Activated CD4-positive, alpha-beta T cell treated with anti-CD3 and anti-CD28 coated beads for 36 hours (primary cell): Measurements from ENCODE around the gene AKAP5. TPM values are rescaled to one million over a fixed set of nuclear protein-coding genes. Genes with fewer than 3 reads are reported as not detected.
"Not testable (repeated sequence)": the region's sequence is repeated elsewhere in the genome, so short reads cannot be mapped to it uniquely, and the experiment has no call there.

ENCODE experiments used
- ATAC-seq: fragments of 200-7000 bp; cut with Tn5 transposase; one replicate; pipeline ENCODE4 v1.10.0; 2021; ENCODE audit warnings: mild to moderate bottlenecking, moderate library complexity
- CTCF ChIA-PET: fragments of 350-600 bp; sonication (Branson Sonifier 250); formaldehyde crosslinking; loops from one replicate; lab custom pipeline; 2021; ENCODE audit warnings: antibody characterized with exemption; lab: Charles Lee
- POLR2A ChIA-PET: fragments of 350-600 bp; sonication (Branson Sonifier 250); formaldehyde crosslinking; loops from one replicate; lab custom pipeline; 2021; ENCODE audit warnings: antibody characterized with exemption, inconsistent platforms; lab: Charles Lee
- DNase-seq: peaks from one replicate; pipeline ENCODE4 v3.0.0-alpha.2; 2020
- H3K27ac Mint-ChIP-seq: one replicate; pipeline ENCODE4 v1.8.0; 2021; ENCODE audit warnings: mixed read lengths
- H3K27me3 Mint-ChIP-seq: one replicate; pipeline ENCODE4 v1.8.0; 2021; ENCODE audit warnings: mixed read lengths
- H3K36me3 Mint-ChIP-seq: one replicate; pipeline ENCODE4 v1.8.0; 2021; ENCODE audit warnings: low read depth, mixed read lengths
- H3K4me1 Mint-ChIP-seq: one replicate; pipeline ENCODE4 v1.8.0; 2021; ENCODE audit warnings: mixed read lengths
- H3K4me3 Mint-ChIP-seq: one replicate; pipeline ENCODE4 v1.8.0; 2021; ENCODE audit warnings: mild to moderate bottlenecking, moderate library complexity, mixed read lengths
- H3K9me3 Mint-ChIP-seq: one replicate; pipeline ENCODE4 v1.8.0; 2021; ENCODE audit warnings: low read depth, mixed read lengths
- intact Hi-C, 2 experiments: fragments of 100-400 bp; cut with DNase I in 1 of 2; cut with micrococcal nuclease in 1 of 2; formaldehyde crosslinking; loops; one replicate each; pipeline versions ENCODE4 v1.14.2 to v1.15.1; 2022 to 2024; cut with DNase I, micrococcal nuclease
- total RNA-seq, 2 experiments: library from RNA; stranded (reverse); gene quantifications; one replicate each; pipeline ENCODE4 v1.2.3, GENCODE V29; 2021

Gene AKAP5
- total RNA-seq, 2 experiments from 2014 or later: 0.39 to 0.43 TPM

DNA sequence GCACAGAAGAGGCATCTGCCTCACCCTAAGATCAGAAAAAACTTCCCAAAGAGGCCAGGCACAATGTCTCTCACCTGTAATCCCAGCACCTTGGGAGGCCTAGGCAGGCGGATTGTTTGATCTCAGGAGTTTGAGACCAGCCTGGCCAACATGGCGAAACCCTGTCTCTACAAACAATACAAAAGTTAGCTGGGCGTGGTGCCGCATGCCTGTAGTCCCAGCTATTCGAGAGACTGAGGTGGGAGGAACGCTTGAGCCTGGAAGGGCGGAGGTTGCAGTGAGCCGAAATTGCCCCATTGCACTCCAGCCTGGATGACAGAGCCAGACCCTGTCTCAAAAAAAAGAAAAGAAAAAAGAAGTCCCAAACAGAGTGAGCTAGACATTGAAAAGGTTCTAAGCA is 43.7 kb downstream of the AKAP5 start:
- ATAC-seq (no peak), DNase-seq (no peak)
- Mint-ChIP-seq H3K4me1 (peaks cover 66% of the 10 kb centered on the region), H3K4me3 (peak overlapping the region; percentile 24), H3K9me3 (no peaks in the 10 kb centered on the region), H3K27ac (peak overlapping the region; percentile 85), H3K36me3 (peaks cover 33% of the 10 kb centered on the region), H3K27me3 (no peaks in the 10 kb centered on the region)
- CTCF ChIA-PET: interaction anchor here (0.7 to 2.8 kb wide), 7 partner anchors 12 to 165 kb away, joined by 3 to 20 read pairs (median 3); partner anchors contain the start of gene HSPA2
- intact Hi-C loops: loop anchor here (5.0 to 10.0 kb wide), 6 partner anchors 644 to 1034 kb away; partner anchors contain the start of genes FUT8 (in 1 of the 2), PPP2R5E (in 1 of the 2), SGPP1 (in 1 of the 2) and WDR89 (in 1 of the 2)
- POLR2A ChIA-PET: interaction anchor here (1.5 kb wide), 1 partner anchor 32 kb away, joined by 4 read pairs; the partner anchor contains the start of gene HSPA2

DNA sequence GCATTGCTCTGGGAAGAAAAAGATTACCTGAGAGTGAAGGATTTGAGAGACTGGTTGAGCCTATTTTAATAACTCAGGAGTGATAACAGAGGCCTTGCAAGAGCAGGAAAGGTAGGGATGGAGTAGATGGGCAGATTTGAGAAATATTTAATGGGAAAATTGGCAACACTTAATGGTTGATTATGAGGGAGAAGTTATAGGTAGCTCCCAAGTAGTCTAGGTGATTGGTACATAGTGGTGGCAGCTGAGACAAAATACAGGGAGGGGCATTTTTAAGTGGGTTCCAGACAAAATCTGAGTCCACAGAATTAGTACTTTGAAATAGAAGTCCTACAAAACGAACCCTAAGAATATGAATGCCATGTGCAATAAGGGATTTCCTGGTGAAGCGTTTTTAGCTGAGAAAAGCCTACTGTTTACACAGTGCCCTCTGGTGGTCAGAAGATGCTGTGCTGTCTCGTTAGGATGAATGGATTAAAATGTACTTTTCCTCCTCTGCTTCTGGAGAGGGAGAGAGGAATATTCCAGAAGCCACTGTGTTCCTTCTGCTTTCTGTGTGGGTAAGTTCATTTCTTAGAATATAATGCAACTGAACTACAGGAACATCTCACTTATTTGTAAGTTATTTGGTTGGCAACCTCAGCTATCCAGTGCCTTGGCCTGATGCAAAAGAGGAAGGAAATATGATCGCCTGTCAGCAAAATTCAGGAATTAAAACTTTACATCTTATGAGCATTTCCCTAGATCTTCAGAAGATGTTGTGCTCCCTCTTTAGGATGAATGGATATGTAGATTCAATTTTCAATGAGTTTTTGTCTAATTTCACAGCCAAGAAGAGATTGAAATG is 45.7 kb downstream of the AKAP5 start:
- no peaks in the 10 kb centered on the region for H3K27me3 Mint-ChIP-seq
- H3K36me3 Mint-ChIP-seq: peaks cover 24% of the 10 kb centered on the region
- CTCF ChIA-PET: interaction anchor here (0.6 to 2.8 kb wide), 29 partner anchors 9 to 171 kb away, joined by 3 to 34 read pairs (median 6); partner anchors contain the start of genes HSPA2 and MTHFD1
- peak overlapping the region; percentile 85 for H3K27ac Mint-ChIP-seq
- DNase-seq: peak; percentile 76
- intact Hi-C loops: loop anchor here (1.0 to 2.0 kb wide), 3 partner anchors 44 to 167 kb away; no protein-coding TSS in a partner anchor
- H3K9me3 Mint-ChIP-seq: no peaks in the 10 kb centered on the region
- H3K4me1 Mint-ChIP-seq: peaks cover 73% of the 10 kb centered on the region
- POLR2A ChIA-PET: interaction anchor here (0.9 to 1.2 kb wide), 3 partner anchors 9 to 124 kb away, joined by 3 to 8 read pairs (median 3); partner anchors contain the start of gene HSPA2
- no peak for ATAC-seq
- H3K4me3 Mint-ChIP-seq: peak overlapping the region; percentile 24

DNA sequence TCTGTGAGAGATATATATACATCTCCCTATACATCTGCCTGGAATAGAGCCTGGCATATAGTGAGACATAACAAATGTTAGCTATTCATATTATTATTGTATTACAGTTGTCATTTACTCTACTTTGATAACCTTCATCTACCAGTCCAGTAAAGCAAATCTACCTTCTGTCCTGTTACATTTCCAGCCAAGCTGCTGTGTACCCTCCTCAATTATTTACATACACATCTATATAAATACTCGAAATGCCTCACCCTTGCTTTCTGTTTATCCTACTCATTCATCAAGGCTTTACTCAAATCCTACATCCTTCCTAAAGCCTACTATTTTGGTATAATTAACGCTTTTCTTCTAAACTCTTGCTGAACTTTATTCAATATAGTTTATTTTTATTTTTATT is 48.0 kb downstream of the AKAP5 start:
- Mint-ChIP-seq H3K4me3 (no peak overlapping the region), H3K9me3 (no peaks in the 10 kb centered on the region), H3K27ac (no peak overlapping the region), H3K4me1 (peaks cover 70% of the 10 kb centered on the region), H3K27me3 (no peaks in the 10 kb centered on the region), H3K36me3 (peaks cover 16% of the 10 kb centered on the region)
- ATAC-seq: no peak
- POLR2A ChIA-PET: no interaction called here
- intact Hi-C loops: no loop called here
- CTCF ChIA-PET: interaction anchor here (1.2 kb wide), 1 partner anchor 10 kb away, joined by 3 read pairs; the partner anchor contains the start of gene ZBTB25
- DNase-seq: no peak

DNA sequence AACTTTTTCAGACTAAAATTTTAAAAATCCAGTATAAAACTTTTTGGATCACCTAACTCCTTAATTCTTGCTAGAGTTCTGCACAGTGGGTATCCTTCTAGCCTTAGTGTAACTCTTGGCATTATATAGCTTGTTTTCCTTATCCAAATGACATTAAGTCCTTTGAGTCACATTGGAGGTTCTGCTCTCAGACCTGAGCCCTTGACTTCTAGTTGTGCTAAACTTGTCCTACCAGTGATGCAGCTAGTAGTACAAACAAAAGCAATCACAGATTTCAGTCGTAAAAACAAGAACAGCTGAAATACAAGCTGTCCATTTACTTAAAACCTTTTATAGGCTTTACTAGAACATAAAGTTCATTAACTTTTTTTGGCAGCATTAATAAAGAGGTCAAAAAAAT is 49.8 kb downstream of the AKAP5 start:
- no peaks in the 10 kb centered on the region for H3K9me3 Mint-ChIP-seq
- DNase-seq (no peak), ATAC-seq (no peak)
- no peaks in the 10 kb centered on the region for H3K27me3 Mint-ChIP-seq
- POLR2A ChIA-PET: interaction anchor here (0.8 kb wide), 1 partner anchor 18 kb away, joined by 3 read pairs; no protein-coding TSS in a partner anchor
- CTCF ChIA-PET: interaction anchor here (0.5 to 1.9 kb wide), 9 partner anchors 9 to 171 kb away, joined by 3 to 7 read pairs (median 4); no protein-coding TSS in a partner anchor
- no peak overlapping the region for H3K4me3 Mint-ChIP-seq
- peaks cover 53% of the 10 kb centered on the region for H3K4me1 Mint-ChIP-seq
- H3K36me3 Mint-ChIP-seq: peaks cover 10% of the 10 kb centered on the region
- H3K27ac Mint-ChIP-seq: peak overlapping the region; percentile 31
- intact Hi-C loops: no loop called here

DNA sequence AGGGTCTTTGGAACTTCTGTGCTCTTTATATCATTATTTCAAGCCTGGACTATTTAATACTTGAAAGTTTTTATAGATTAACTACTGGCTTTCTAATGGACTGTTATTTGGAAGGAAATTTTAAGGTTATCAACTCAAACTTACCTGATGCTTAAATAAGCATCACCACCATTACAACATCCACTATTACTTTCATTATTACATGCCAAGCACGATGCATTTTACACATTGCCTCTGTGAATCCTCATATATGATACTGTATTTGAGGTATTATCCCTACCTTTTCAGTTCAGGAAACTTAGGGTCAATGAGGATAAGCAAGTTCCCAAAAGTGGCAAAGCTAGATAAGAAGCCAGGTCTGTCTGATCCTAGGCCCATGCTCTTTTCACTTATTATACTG is 51.7 kb downstream of the AKAP5 start:
- Mint-ChIP-seq H3K4me1 (peaks cover 43% of the 10 kb centered on the region), H3K27ac (peak overlapping the region; percentile 6), H3K27me3 (no peaks in the 10 kb centered on the region), H3K36me3 (peaks cover 5% of the 10 kb centered on the region), H3K4me3 (no peak overlapping the region), H3K9me3 (no peaks in the 10 kb centered on the region)
- CTCF ChIA-PET: interaction anchor here (1.0 kb wide), 1 partner anchor 38 kb away, joined by 3 read pairs; no protein-coding TSS in a partner anchor
- no peak for DNase-seq
- intact Hi-C loops: no loop called here
- POLR2A ChIA-PET: no interaction called here
- no peak for ATAC-seq

DNA sequence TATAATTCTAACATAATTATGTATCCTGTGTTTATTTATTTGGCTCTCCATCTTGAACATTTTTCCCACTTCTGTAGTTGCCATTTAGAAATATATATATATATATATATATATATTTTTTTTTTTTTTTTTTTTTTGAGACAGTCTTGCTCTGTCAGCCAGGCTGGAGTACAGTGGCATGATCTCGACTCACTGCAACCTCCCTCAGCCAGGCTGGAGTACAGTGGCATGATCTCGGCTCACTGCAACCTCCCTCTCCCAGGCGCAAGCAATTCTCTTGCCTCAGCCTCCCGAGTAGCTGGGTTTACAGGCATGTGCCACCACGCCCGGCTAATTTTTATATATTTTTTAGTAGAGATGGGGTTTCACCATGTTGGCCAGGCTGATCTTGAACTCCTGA is 52.4 kb downstream of the AKAP5 start:
- CTCF ChIA-PET, H3K36me3 Mint-ChIP-seq, H3K9me3 Mint-ChIP-seq, H3K4me3 Mint-ChIP-seq, POLR2A ChIA-PET, H3K27ac Mint-ChIP-seq, ATAC-seq, intact Hi-C loops, H3K27me3 Mint-ChIP-seq, DNase-seq: not testable (repeated sequence)
- H3K4me1 Mint-ChIP-seq: peaks cover 40% of the 10 kb centered on the region

DNA sequence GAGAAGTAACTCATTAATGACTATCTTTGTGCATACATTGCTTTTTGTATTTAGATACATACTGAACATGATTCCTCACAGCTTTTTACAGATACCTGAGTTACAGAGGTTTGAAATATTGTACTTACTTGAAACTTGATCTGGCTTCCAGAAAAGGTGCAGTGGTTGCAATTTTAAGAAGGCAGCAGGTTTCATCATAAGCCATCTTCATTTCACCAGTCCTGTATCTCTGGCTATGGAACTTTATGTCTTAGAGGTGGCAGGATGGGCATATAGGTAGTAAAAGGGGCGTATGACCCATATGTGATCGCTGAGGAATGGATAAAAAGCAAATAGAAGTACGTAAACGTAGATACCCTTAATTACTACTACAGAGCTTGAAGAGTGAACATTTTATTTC is 52.9 kb downstream of the AKAP5 start:
- ATAC-seq (no peak), DNase-seq (no peak)
- ChIA-PET POLR2A (no interaction called here), CTCF (no interaction called here)
- Mint-ChIP-seq H3K9me3 (no peaks in the 10 kb centered on the region), H3K27ac (peak overlapping the region; percentile 47), H3K36me3 (peaks cover 5% of the 10 kb centered on the region), H3K4me1 (peaks cover 40% of the 10 kb centered on the region), H3K4me3 (no peak overlapping the region), H3K27me3 (no peaks in the 10 kb centered on the region)
- intact Hi-C loops: no loop called here

DNA sequence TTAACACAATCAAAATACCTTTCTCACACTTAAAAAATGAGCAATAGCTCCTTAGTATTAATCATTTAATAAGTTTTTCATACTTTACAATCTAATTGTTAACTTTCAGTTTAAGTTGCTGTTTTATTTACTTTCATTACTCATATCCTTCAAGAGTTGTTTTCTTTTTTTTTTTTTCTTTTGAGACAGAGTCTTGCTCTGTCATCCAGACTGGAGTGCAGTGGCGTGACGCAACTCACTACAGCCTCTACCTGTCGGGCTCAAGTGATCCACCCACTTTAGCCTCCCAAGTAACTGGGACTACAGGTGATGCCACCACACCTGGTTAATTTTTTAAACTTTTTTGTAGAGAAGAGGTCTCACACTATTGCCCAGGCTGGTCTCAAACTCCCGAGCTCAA is 55.4 kb downstream of the AKAP5 start:
- Mint-ChIP-seq H3K4me3 (no peak overlapping the region), H3K9me3 (no peaks in the 10 kb centered on the region), H3K27ac (no peak overlapping the region), H3K27me3 (no peaks in the 10 kb centered on the region), H3K36me3 (peaks cover 1% of the 10 kb centered on the region), H3K4me1 (peaks cover 26% of the 10 kb centered on the region)
- ATAC-seq (no peak), DNase-seq (no peak)
- intact Hi-C loops: no loop called here
- ChIA-PET POLR2A (interaction anchor here (0.6 kb wide), 1 partner anchor 13 kb away, joined by 3 read pairs; no protein-coding TSS in a partner anchor), CTCF (interaction anchor here (0.7 to 5.5 kb wide), 4 partner anchors 9 to 212 kb away, joined by 3 to 34 read pairs (median 4); partner anchors contain the start of gene HSPA2)

DNA sequence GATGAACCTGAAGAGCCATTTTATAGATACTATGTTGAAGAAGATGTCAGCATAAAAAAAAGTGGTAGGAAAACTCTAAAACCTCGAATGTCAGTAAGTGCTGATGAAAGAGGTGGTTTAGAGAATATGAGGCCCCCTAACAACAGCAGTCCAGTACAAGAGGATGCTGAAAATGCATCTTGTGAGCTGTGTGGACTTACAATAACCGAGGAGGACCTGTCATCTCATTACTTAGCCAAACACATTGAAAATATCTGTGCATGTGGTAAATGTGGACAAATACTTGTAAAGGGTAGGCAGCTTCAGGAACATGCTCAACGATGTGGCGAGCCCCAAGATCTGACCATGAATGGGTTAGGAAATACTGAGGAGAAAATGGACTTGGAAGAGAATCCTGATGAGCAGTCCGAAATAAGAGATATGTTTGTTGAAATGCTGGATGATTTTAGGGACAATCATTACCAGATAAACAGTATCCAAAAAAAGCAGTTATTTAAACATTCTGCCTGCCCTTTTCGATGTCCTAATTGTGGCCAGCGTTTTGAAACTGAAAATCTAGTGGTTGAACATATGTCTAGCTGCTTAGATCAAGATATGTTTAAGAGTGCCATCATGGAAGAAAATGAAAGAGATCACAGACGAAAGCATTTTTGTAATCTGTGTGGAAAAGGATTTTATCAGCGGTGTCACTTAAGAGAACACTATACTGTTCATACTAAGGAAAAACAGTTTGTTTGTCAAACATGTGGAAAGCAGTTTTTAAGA is 57.5 kb downstream of the AKAP5 start:
- CTCF ChIA-PET: interaction anchor here (1.0 to 5.5 kb wide), 7 partner anchors 8 to 134 kb away, joined by 3 to 34 read pairs (median 4); partner anchors contain the start of gene MTHFD1
- Mint-ChIP-seq H3K4me3 (no peak overlapping the region), H3K27ac (no peak overlapping the region), H3K4me1 (peaks cover 14% of the 10 kb centered on the region), H3K9me3 (no peaks in the 10 kb centered on the region), H3K36me3 (peaks cover 12% of the 10 kb centered on the region), H3K27me3 (no peaks in the 10 kb centered on the region)
- intact Hi-C loops: no loop called here
- DNase-seq (no peak), ATAC-seq (no peak)
- POLR2A ChIA-PET: no interaction called here
